Tibial nerve (tissue), 4 donors: ENCODE results near the gene PVALEF. TPM values are rescaled to one million over a fixed set of nuclear protein-coding genes. Genes with fewer than 3 reads are reported as not detected.

Source experiments
- DNase-seq, 2 donors: peaks; one replicate each; pipeline ENCODE4 v3.0.0-alpha.2; 2019; ENCODE audit warnings: low spot score in 2 of 2
- H3K27ac ChIP-seq, 4 donors: fragments of 200-600 bp; sonication (generic) in 3 of 4; one replicate each; pipeline ENCODE4 v1.5.1; 2017 to 2019; ENCODE audit warnings: mild to moderate bottlenecking in 1 of 4
- H3K27me3 ChIP-seq, 2 donors: fragments of 200-600 bp; sonication (generic) in 1 of 2; one replicate each; pipeline versions ENCODE4 v1.5.1 to v1.6.0; 2017 to 2019
- H3K36me3 ChIP-seq, 3 donors: fragments of 200-600 bp; sonication (generic); one replicate each; pipeline ENCODE4 v1.5.1; 2018 to 2019
- H3K4me1 ChIP-seq, 4 donors: fragments of 200-600 bp; sonication (generic) in 3 of 4; one replicate each; pipeline ENCODE4 v1.5.1; 2017 to 2019
- H3K4me3 ChIP-seq, 4 donors: fragments of 200-600 bp; sonication (generic) in 3 of 4; one replicate each; pipeline ENCODE4 v1.5.1; 2017 to 2019; ENCODE audit warnings: mild to moderate bottlenecking in 1 of 4, moderate library complexity in 1 of 4
- H3K9me3 ChIP-seq, 4 donors: fragments of 200-600 bp; sonication (generic) in 3 of 4; one replicate each; pipeline ENCODE4 v1.5.1; 2017 to 2019
- EP300 ChIP-seq, 2 donors: sonication (generic); formaldehyde crosslinking; IDR thresholded peaks; one replicate each; pipeline ENCODE4 v1.6.1; 2017; ENCODE audit warnings: antibody characterized with exemption in 2 of 2, mild to moderate bottlenecking in 1 of 2
- POLR2A ChIP-seq, 2 donors: fragments of 450-650 bp; IDR thresholded peaks; one replicate each; pipeline ENCODE4 v1.6.1; 2017; ENCODE audit warnings: antibody characterized with exemption in 2 of 2, mild to moderate bottlenecking in 2 of 2, moderate library complexity in 2 of 2
- WGBS, 2 donors: methylation state at CpG; one replicate each; pipeline ENCODE4 v1.1.5; 2018; 5-methylcytosine and 5-hydroxymethylcytosine counted together
- small RNA-seq: library from RNA; depleted of rRNA; stranded (forward); fragments of <200 nt; gene quantifications from one replicate; pipeline ENCODE3, GENCODE V24; 2016
- total RNA-seq, 4 donors: library from RNA; depleted of rRNA; stranded (reverse); fragments of >200 nt; gene quantifications; one replicate each; pipeline ENCODE4 v1.1.0, GENCODE V29; 2016
- TF ChIP-seq, protein P1 (sequence below), 5 experiments: fragments of 200-600 bp in 3 of 5; fragments of 450-650 bp in 2 of 5; sonication (generic) in 3 of 5; IDR thresholded peaks; one replicate each; pipeline ENCODE4 v1.5.1; 2016 to 2019; ENCODE audit warnings: antibody characterized with exemption in 5 of 5, mild to moderate bottlenecking in 3 of 5, moderate library complexity in 2 of 5

The PVALEF gene
- total RNA-seq, 4 donors from 2014 or later: not detected

DNA sequence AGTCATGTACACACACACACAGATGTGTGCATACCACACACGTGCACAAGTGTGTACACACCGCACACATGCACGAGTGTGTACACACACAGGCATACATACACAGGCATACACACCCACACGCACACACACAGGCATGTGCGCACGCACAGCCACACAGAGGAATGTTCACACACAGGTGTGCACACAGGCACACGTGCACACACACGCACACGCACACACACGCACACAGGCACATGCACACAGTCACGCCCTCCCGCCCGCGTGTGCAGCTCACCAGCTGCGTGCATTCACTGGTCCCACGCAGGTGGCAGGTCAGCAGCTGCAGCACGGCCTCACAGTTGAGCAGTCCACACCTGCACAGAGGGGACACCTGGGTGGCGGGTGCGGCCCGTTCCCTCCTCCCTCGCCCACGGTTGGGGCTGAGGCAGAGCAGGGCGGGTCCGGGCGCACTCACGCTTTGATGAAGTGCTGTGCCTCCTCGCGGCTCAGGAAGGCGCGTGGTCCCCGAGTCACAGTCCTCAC lies 65.9 kb downstream of the PVALEF start:
- 83 to 92% methylated on average over 11 to 12 of the region's 31 CpGs for WGBS, 2 donors
- H3K27me3 ChIP-seq: no peaks in the 10 kb centered on the region
- TF ChIP-seq EP300 (IDR thresholded peaks at IDR 0.05) (no peak), POLR2A (IDR thresholded peaks at IDR 0.05) (no peak)
- TF ChIP-seq, protein P1, sequence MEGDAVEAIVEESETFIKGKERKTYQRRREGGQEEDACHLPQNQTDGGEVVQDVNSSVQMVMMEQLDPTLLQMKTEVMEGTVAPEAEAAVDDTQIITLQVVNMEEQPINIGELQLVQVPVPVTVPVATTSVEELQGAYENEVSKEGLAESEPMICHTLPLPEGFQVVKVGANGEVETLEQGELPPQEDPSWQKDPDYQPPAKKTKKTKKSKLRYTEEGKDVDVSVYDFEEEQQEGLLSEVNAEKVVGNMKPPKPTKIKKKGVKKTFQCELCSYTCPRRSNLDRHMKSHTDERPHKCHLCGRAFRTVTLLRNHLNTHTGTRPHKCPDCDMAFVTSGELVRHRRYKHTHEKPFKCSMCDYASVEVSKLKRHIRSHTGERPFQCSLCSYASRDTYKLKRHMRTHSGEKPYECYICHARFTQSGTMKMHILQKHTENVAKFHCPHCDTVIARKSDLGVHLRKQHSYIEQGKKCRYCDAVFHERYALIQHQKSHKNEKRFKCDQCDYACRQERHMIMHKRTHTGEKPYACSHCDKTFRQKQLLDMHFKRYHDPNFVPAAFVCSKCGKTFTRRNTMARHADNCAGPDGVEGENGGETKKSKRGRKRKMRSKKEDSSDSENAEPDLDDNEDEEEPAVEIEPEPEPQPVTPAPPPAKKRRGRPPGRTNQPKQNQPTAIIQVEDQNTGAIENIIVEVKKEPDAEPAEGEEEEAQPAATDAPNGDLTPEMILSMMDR (IDR thresholded peaks at IDR 0.05): no peak
- H3K9me3 ChIP-seq: peaks cover 0 to 4% (median 0%) of the 10 kb centered on the region in 4 donors
- DNase-seq: no peak
- no peak overlapping the region for H3K4me3 ChIP-seq
- H3K27ac ChIP-seq: no peak overlapping the region
- peaks cover 2 to 79% (median 16%) of the 10 kb centered on the region in 3 donors for H3K36me3 ChIP-seq
- peaks cover 0 to 7% (median 0%) of the 10 kb centered on the region in 4 donors for H3K4me1 ChIP-seq

DNA sequence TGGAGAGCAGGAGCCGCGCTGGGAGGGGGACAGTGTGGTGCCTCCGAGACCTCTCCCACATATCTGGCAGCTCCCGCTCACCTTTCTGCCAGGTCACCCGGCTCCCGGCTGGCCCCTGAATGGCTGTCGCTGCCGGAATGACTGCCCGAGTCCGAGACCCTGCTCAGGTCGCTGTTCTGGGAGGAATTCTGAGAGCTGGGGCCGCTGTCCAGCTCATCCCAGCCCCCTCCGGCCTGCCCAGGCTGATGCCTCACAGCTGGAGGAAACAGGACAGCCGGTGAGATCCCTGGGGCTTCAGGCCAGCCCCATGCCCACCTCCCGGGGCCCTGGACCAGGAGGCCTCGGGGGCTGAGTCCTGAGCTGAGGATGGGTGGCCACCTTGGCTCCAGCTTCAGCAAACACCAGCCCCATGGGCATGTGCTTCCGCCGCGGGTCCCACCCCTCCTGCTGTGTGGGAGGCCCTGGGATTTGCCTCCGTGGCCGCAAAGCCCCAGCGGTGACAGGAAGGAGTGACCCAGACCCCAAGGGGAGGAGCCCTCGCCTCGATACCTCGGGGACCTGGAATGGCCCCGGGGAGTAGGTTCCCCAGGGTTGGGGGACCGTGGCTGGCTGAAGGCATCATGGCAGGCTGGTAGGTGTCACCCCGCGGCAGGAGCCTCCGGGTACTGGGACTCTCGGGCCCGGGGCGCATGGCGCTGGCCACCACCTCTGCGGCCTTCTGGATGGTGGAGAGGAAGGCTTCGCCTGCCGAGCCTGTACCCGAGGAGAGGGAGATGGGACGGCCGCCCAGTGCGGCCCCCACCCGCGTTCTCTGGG lies 66.7 kb downstream of the PVALEF start:
- no peak for DNase-seq
- 87 to 94% methylated on average over 13 to 27 of the region's 43 CpGs for WGBS, 2 donors
- H3K4me3 ChIP-seq: no peak overlapping the region
- no peak overlapping the region for H3K27ac ChIP-seq
- H3K4me1 ChIP-seq: peaks cover 0 to 15% (median 2%) of the 10 kb centered on the region in 4 donors
- H3K9me3 ChIP-seq: no peaks in the 10 kb centered on the region
- H3K27me3 ChIP-seq: no peaks in the 10 kb centered on the region
- peaks cover 2 to 86% (median 16%) of the 10 kb centered on the region in 3 donors for H3K36me3 ChIP-seq
- TF ChIP-seq EP300 (IDR thresholded peaks at IDR 0.05): no peak
- no peak for TF ChIP-seq POLR2A (IDR thresholded peaks at IDR 0.05)
- TF ChIP-seq, protein P1 (IDR thresholded peaks at IDR 0.05): no peak

Small RNAs within 50 kb of the gene (small RNA-seq; reads per million reads assigned to genes)
- gene MIR1250 (not detected), gene MIR3065 (97.9 reads per million, percentile 96 among the genes with 10 or more reads in this experiment), gene MIR657 (0.57 reads per million)

Other genes starting within 250 kb of the PVALEF start
- gene CHMP6, start 173.7 kb upstream of the PVALEF start, total RNA-seq: 10 to 100 TPM; 30.6 to 46.3 (median 40.2) TPM
- 10 to 100 TPM; 49.5 to 81.2 (median 66.9) TPM for gene BAIAP2, start 130.4 kb upstream of the PVALEF start, total RNA-seq
- 100 to 1,000 TPM; 247 to 385 (median 322) TPM for gene AATK, start 714 bp downstream of the PVALEF start, total RNA-seq
- gene CEP131, start 57.5 kb downstream of the PVALEF start, total RNA-seq: 10 to 100 TPM in 3 of 4 donors, 1 to 10 TPM in 1; 9.2 to 35.0 (median 20.9) TPM
- gene TEPSIN, start 73.5 kb downstream of the PVALEF start, total RNA-seq: 100 to 1,000 TPM in 1 of 4 donors, 10 to 100 TPM in 3; 41.5 to 102 (median 73.9) TPM
- 10 to 100 TPM; 27.8 to 73.0 (median 61.1) TPM for gene NDUFAF8, start 73.8 kb downstream of the PVALEF start, total RNA-seq
- gene SLC38A10, start 129.8 kb downstream of the PVALEF start, total RNA-seq: 100 to 1,000 TPM in 2 of 4 donors, 10 to 100 TPM in 2; 80.0 to 149 (median 123) TPM
- 10 to 100 TPM; 15.1 to 38.7 (median 27.4) TPM for gene BAHCC1, start 229.9 kb downstream of the PVALEF start, total RNA-seq